Thoracic aorta (tissue), 2 donors: ENCODE data around the gene RGS11. TPM values are rescaled to one million over a fixed set of nuclear protein-coding genes. Genes with fewer than 3 reads are reported as not detected.
A peak's percentile ranks its signal among the peaks of the same experiment; 100 is the strongest.

Source experiments
- ATAC-seq: fragments of 150-250 bp; one replicate; pipeline ENCODE4 v1.8.0; 2017; ENCODE audit warnings: low read depth; ENCODE audit not compliant: insufficient number of reproducible peaks, low FRiP score
- DNase-seq: peaks from one replicate; pipeline ENCODE4 v3.0.0-alpha.2; 2020; ENCODE audit warnings: low spot score
- H3K27ac ChIP-seq, 2 donors: fragments of 200-600 bp; sonication (generic); 1 replicate in 1 of 2; 2 replicates in 1 of 2; pipeline ENCODE4 v1.5.1; 2016; ENCODE audit warnings: mild to moderate bottlenecking in 2 of 2, moderate library complexity in 2 of 2
- H3K27me3 ChIP-seq: fragments of 200-600 bp; sonication (generic); replicated peaks from 2 replicates; pipeline ENCODE4 v1.6.0; 2016; ENCODE audit warnings: mild to moderate bottlenecking; ENCODE audit not compliant: insufficient read depth
- H3K36me3 ChIP-seq: fragments of 200-600 bp; sonication (generic); one replicate; pipeline ENCODE4 v1.5.1; 2016
- H3K4me1 ChIP-seq, 2 donors: fragments of 200-600 bp; sonication (generic); 1 replicate in 1 of 2; 2 replicates in 1 of 2; pipeline versions ENCODE4 v1.5.1 to v1.6.0; 2016; ENCODE audit warnings: low read depth in 2 of 2, mild to moderate bottlenecking in 1 of 2; ENCODE audit not compliant: control insufficient read depth in 1 of 2
- H3K4me3 ChIP-seq: fragments of 200-600 bp; sonication (generic); 2 replicates; pipeline ENCODE4 v1.5.1; 2016; ENCODE audit warnings: mild to moderate bottlenecking
- H3K9me3 ChIP-seq: fragments of 200-600 bp; sonication (generic); 2 replicates; pipeline ENCODE4 v1.5.1; 2016
- CTCF ChIP-seq: fragments of 200-600 bp; sonication (generic); IDR thresholded peaks from one replicate; pipeline ENCODE4 v1.5.1; 2019; ENCODE audit warnings: antibody characterized with exemption
- total RNA-seq, 2 donors: library from RNA; depleted of rRNA; stranded (reverse); fragments of >200 nt; gene quantifications; one replicate each; pipeline versions ENCODE4 v1.1.0 to v1.2.3, GENCODE V29; 2016

The RGS11 gene
- total RNA-seq, 2 donors from 2014 or later = 16.8 to 19.4 TPM

GRCh38 chr16:279531-279930 is 3.8 kb upstream of the RGS11 start:
- no peaks in the 10 kb centered on the region for H3K9me3 ChIP-seq
- no peak for TF ChIP-seq CTCF
- H3K36me3 ChIP-seq = no peaks in the 10 kb centered on the region
- H3K27me3 ChIP-seq = no peaks in the 10 kb centered on the region
- ATAC-seq = no peak
- peaks cover 0 to 18% of the 10 kb centered on the region in 2 donors for H3K4me1 ChIP-seq
- H3K4me3 ChIP-seq = no peak overlapping the region
- no peak for DNase-seq
- H3K27ac ChIP-seq = no peak overlapping the region

DNA sequence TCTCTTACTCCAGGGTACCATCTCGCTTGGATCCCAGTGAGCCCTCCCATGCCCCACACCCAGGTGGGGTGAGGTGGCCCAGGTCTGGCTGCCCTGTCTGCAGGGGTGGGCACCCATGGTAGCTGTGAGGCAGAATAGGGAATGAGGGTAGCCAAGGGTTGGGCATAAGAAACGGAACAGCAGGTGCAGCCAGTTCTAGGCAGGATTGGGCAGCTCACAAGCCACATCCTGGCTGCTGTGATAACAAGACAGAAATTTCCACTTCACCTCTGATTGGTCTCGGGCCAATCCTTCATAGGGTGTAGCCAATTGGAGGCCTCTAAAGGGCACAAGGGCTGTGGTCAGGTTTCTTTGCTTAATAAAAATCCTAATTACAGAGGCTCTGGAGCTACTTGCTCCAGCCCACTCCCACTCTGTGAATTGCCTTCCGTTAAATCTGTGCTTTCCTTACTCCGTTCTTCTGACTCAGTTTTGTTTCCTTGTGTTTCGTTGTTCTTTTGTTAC is 3.2 kb upstream of the RGS11 start:
- ATAC-seq = no peak

DNA sequence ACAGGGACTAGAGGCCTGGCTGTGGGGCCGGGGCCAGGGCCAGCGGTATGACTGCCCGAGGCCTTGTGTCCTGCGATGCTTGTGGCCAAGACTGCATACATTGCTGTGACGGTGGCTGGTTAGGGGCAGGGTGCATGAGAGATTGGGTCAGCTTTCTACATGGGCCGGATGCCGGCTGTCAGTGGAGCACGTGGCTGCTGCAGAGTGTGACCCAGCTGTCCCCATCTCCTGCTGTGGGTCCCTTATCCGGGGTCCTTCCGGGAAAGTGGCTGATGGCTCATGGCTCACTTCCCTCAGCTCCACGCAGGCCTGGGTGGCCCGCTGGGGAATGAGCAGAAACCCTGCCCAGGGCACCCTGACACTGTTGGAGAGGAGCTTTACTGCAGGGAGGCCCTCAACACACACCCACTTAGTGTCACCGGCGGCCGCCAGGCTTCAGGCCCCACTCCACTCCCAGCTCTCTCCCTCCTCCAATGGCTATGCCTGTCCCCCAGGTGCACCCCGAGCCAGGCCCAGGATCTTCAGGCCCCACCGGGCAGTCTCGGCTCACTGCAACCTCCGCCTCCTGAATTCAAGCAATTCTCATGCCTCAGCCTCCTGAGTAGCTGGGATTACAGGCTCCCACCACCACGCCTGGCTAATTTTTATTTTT is 808 bp upstream of the RGS11 start:
- Histone ChIP-seq H3K36me3 (no peaks in the 10 kb centered on the region), H3K4me3 (no peak overlapping the region), H3K27ac (no peak overlapping the region), H3K4me1 (peaks cover 0 to 19% of the 10 kb centered on the region in 2 donors), H3K9me3 (no peaks in the 10 kb centered on the region), H3K27me3 (no peaks in the 10 kb centered on the region)
- TF ChIP-seq CTCF = no peak
- ATAC-seq (no peak), DNase-seq (no peak)

More for the DNA sequence above, 3.2 kb upstream of the RGS11 start:
- Histone ChIP-seq H3K9me3 (no peaks in the 10 kb centered on the region), H3K36me3 (no peaks in the 10 kb centered on the region), H3K27ac (no peak overlapping the region), H3K27me3 (no peaks in the 10 kb centered on the region), H3K4me3 (no peak overlapping the region), H3K4me1 (peaks cover 0 to 19% of the 10 kb centered on the region in 2 donors)
- TF ChIP-seq CTCF = no peak
- no peak for DNase-seq

GRCh38 chr16:275041-275641 is 603 bp downstream of the RGS11 start:
- no peaks in the 10 kb centered on the region for H3K27me3 ChIP-seq
- peak overlapping the region; percentile 67 for H3K4me3 ChIP-seq
- H3K9me3 ChIP-seq = no peaks in the 10 kb centered on the region
- no peak overlapping the region for H3K27ac ChIP-seq
- no peak for TF ChIP-seq CTCF
- H3K4me1 ChIP-seq = peaks cover 0 to 9% of the 10 kb centered on the region in 2 donors
- no peak for DNase-seq
- no peak for ATAC-seq
- H3K36me3 ChIP-seq = no peaks in the 10 kb centered on the region

DNA sequence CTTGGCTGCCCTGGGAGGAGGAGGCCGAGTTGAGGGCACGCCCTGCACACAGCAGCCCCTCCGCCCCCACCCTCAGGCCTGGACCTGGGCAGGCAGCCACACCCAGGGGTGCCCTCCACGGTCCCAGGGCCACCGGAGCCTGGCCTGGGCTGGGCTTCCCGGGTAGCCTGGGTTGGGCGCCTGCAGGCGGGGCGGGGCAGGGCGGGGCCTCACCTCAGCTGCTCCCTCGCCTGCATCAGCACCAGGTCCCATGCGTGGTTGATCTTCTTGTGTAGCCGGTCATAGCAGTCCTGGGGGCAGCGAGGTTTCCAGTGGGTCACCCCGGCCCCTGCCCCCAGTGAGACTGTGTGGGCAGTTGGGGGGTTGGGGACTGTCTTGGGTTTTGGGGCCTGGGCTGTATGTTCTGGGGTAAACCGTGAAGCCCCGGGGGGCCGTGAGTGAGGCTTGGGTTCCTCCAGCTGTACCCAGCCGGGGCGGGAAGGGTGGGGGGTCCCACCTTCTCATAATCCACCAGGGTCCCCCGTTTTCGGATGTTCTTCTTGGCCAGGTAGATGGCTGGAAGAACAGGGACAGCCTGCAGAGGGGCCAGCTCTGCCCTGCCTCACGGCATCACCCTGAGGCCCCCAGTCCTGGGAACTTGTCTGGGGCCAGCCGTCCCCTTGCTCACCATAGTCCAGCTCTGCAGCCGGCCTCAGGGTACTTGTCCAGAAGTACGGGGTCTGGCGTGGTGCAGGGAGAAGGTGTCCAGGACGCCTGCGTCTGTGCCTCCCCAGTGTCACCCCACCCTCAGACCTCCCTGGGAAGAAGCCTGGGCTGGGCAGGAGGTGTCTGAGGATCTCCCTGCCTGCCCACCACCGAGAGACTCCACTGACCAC is 2.0 kb downstream of the RGS11 start:
- Histone ChIP-seq H3K4me3 (no peak overlapping the region), H3K27ac (no peak overlapping the region), H3K4me1 (peaks cover 0 to 9% of the 10 kb centered on the region in 2 donors), H3K9me3 (no peaks in the 10 kb centered on the region), H3K27me3 (no peaks in the 10 kb centered on the region), H3K36me3 (no peaks in the 10 kb centered on the region)
- ATAC-seq (no peak), DNase-seq (no peak)
- no peak for TF ChIP-seq CTCF
